Astrocyte of the cerebellum (primary cell): Measurements from ENCODE around the gene MYOF.
A peak's percentile ranks its signal among the peaks of the same experiment; 100 is the strongest.

Experiments
- DNase-seq: peaks from one replicate; pipeline ENCODE4 v3.0.0-alpha.2; 2011; ENCODE audit warnings: low read depth
- H3K4me3 ChIP-seq: 2 replicates; pipeline ENCODE4 v1.5.1; 2011; ENCODE audit warnings: mild to moderate bottlenecking, low read depth, low read length, moderate library complexity
- in situ Hi-C: cut with HindIII; loops from 2 replicates; pipeline ENCODE4 v1.10.0; 2017; ENCODE audit warnings: low sequenced_read_pairs
- TF ChIP-seq, protein P1 (sequence below): IDR thresholded peaks from 2 replicates; pipeline ENCODE4 v1.5.1; 2012; ENCODE audit warnings: low read length, low read depth, moderate library complexity, mild to moderate bottlenecking; ENCODE audit errors: missing control alignments

Gene MYOF

DNA sequence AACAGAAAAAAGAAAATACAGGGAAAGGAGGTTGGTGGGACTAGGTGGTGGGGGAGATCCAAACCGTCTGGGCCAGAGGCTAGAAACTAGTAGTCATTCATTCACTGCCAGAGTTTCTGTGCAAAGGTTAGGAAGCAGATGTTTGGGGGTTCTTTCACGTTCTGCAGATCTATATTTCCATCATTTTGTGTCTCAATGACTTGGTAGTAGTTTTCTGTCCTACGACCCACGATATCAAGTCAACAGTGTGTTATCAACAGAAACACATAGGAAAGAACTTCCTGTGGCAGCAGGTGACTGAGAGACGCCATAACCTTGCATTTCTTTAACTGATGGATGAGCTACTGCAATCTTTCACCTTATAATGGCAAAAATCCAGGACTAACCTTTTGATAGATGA is 16.0 kb upstream of the MYOF start:
- in situ Hi-C loops: no loop called here
- no peak overlapping the region for H3K4me3 ChIP-seq
- DNase-seq: no peak
- TF ChIP-seq, protein P1, sequence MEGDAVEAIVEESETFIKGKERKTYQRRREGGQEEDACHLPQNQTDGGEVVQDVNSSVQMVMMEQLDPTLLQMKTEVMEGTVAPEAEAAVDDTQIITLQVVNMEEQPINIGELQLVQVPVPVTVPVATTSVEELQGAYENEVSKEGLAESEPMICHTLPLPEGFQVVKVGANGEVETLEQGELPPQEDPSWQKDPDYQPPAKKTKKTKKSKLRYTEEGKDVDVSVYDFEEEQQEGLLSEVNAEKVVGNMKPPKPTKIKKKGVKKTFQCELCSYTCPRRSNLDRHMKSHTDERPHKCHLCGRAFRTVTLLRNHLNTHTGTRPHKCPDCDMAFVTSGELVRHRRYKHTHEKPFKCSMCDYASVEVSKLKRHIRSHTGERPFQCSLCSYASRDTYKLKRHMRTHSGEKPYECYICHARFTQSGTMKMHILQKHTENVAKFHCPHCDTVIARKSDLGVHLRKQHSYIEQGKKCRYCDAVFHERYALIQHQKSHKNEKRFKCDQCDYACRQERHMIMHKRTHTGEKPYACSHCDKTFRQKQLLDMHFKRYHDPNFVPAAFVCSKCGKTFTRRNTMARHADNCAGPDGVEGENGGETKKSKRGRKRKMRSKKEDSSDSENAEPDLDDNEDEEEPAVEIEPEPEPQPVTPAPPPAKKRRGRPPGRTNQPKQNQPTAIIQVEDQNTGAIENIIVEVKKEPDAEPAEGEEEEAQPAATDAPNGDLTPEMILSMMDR: no peak

DNA sequence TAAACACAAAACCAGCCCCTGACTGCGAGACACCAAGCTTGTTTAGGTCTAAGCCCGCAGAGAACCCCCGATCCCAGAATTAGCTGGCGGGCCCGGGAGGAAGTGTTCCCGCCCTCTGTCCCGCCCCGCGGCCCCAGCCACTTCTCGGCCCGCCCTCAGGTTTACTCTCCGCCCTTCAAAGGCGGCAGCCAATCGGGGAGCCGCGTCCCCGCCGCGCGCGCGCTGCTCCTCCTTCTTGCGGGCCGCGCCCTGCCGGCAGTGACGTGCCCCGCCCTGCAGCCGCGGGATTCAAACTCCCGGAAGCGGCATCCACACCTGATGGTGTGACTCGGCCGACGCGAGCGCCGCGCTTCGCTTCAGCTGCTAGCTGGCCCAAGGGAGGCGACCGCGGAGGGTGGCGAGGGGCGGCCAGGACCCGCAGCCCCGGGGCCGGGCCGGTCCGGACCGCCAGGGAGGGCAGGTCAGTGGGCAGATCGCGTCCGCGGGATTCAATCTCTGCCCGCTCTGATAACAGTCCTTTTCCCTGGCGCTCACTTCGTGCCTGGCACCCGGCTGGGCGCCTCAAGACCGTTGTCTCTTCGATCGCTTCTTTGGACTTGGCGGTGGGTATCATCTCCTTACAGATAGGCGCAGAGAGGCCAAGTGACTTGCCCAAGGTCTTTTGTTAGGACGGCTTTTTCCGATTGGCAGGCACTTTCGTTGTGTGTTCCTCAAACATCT is 14.3 kb upstream of the MYOF start, which contains the start of gene CEP55:
CEP55 (plus strand) TSS at position 291 of the 720 bp plus-strand sequence. CDS start 3,440 bp downstream, outside the sequence.
- peak; percentile 74 for DNase-seq
- H3K4me3 ChIP-seq: peak within 1 kb of the TSS; percentile 88
- in situ Hi-C loops: no loop called here
- TF ChIP-seq, protein P1: no peak

DNA sequence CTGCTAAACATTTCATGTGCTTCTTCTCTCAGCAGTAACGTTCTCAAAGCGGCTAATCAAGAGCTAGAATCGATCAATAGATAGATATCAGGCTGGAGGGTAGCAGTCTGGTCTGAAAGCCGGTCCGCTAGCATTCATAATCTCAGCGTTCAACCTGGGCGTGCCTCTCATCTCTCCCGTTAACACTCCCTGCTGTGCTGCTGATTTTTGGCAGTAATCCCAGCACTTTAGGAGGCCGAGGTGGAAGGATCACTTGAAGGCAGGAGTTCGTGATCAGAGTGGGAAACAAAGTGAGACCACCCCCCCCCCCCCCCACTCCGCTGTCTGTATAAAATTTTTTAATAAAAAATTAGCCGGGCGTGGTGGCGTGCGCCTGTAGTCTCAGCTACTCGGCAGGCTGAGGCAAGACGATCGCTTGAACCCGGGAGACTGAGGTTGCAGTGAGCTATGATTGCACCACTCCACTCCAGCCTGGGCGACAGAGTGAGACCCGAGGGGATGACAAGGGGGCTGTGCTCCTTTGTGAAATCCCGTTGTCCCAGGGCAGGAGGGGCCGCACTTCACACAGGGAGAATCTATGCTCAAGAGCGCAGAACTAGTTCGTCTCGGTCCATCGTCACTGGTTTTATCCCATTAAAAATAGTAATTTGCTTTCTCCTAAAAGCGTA is 13.7 kb upstream of the MYOF start:
- no peak for DNase-seq
- TF ChIP-seq, protein P1: no peak
- in situ Hi-C loops: no loop called here
- peak overlapping the region; percentile 88 for H3K4me3 ChIP-seq

DNA sequence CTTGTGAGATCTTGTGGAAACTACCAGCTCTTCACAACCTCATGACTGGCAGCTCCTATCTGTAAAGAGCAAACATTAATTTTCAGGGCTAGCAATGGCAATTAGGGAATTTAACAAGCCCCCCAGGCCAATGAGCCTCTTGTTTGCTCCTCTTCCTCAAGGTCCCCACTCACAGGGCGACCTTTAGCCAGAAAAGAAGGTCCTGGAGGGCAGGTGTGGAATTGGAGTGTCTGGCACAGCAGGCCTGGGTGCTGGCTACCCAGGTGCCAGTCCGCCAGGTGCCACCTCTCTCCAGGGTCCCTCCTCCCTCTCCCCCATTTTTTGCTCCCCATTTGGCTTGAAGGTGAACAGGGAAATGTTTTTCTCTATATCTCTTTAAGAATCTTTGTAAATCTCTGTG is 12.4 kb upstream of the MYOF start:
- DNase-seq: no peak
- TF ChIP-seq, protein P1: no peak
- in situ Hi-C loops: no loop called here
- H3K4me3 ChIP-seq: no peak overlapping the region

DNA sequence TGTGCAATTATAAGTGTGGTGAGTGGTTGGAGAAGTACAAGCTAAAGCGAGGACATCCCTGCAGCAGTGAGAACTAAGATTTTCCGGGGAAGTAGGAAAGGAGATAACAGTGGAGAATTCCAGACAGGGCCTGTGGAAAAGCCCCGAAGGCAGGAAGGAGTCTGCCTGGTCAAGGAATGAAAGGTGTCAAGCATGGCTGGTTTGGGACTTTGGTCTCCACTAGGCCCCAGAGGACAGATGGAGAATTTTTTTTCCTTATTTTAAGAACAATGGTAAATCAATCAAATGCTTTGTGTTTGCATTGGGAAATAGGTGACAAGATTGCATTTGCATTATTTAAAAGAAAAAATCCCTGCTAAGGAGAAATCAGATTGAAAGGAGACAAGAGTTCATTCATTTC is 11.0 kb upstream of the MYOF start:
- in situ Hi-C loops: no loop called here
- no peak for DNase-seq
- H3K4me3 ChIP-seq: no peak overlapping the region
- TF ChIP-seq, protein P1: no peak

DNA sequence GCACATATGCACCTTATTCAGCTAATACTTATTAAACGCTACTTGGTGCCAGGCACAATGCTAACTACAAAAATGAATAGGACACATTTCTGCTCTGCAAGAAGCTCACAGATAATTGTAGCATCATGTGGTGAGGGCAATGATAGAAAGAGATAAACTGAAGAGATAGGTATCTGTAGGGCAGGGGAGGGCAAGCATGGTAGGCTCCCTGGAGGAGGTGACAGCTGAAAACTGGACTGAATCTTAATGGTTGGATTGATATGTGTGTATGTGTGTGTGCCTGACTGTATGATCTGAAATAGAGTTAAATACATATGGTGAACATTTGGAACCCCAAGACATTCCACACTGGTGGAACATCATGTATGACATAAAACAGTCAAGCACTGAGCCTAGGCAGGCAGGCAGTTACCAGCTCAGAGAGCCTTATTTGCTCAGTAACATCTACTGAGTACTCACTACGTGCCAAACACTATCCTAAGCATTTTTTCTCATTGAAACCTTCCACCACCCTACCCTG is 9.5 kb upstream of the MYOF start:
- TF ChIP-seq, protein P1: no peak
- no peak overlapping the region for H3K4me3 ChIP-seq
- in situ Hi-C loops: no loop called here
- DNase-seq: no peak
